ENCODE results near the gene GET4. TPM values are rescaled to one million over a fixed set of nuclear protein-coding genes. Genes with fewer than 3 reads are reported as not detected.
"Not testable (repeated sequence)": the region's sequence is repeated elsewhere in the genome, so short reads cannot be mapped to it uniquely, and the experiment has no call there.

Gene GET4
- polyA plus RNA-seq, 1 donor: 76.0 TPM

DNA sequence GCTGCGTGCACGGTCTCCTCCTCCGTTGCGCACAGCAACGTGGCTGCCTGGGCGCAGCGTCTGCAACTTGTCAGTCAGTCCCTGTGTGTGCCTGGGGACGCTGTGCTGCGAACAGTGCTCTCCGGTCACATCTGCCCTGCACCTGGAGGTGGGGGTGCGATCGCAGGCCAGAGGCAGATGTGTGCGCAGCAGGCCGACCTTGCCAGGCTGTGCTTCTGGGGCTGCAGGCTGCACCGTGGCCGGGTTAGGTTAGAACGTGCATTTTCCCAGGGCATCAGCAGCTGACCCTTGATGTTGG lies 8.2 kb upstream of the GET4 start:
- no CpG with 5 or more reads among the region's 17 CpGs for WGBS (ENCODE audit: insufficient coverage, low lambda C conversion rate)
- Histone ChIP-seq H3K27ac (ENCODE audit: low read length) (no peak overlapping the region), H3K9me3 (ENCODE audit: control insufficient read depth, low read depth, low read length) (peaks cover 3% of the 10 kb centered on the region), H3K4me3 (ENCODE audit: low read length) (no peak overlapping the region), H3K36me3 (ENCODE audit: control insufficient read depth, insufficient read depth, low read length) (peaks cover 76% of the 10 kb centered on the region), H3K27me3 (ENCODE audit: control insufficient read depth, insufficient read depth, low read length) (no peaks in the 10 kb centered on the region), H3K4me1 (ENCODE audit: control insufficient read depth, insufficient read depth, low read length) (no peaks in the 10 kb centered on the region)
- no peak for DNase-seq

DNA sequence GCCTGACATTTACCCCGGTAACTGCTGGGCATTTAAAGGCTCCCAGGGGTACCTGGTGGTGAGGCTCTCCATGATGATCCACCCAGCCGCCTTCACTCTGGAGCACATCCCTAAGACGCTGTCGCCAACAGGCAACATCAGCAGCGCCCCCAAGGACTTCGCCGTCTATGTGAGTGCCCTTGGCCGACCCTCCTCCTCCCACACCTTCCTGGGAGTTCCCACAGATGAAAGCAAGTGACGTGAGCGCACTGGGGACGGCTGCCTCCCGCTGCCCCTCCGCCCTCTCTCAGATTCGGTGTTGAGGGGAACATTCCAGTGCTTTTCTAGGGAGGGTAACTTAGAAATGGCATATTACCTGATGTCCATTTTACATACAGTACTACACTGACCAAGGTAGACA lies 7.0 kb upstream of the GET4 start:
- peaks cover 71% of the 10 kb centered on the region for H3K36me3 ChIP-seq (ENCODE audit: control insufficient read depth, insufficient read depth, low read length)
- WGBS (ENCODE audit: insufficient coverage, low lambda C conversion rate): 100% methylated on average over 1 of the region's 14 CpGs
- DNase-seq: no peak
- H3K4me1 ChIP-seq (ENCODE audit: control insufficient read depth, insufficient read depth, low read length): peaks cover 5% of the 10 kb centered on the region
- H3K27ac ChIP-seq (ENCODE audit: low read length): no peak overlapping the region
- no peaks in the 10 kb centered on the region for H3K27me3 ChIP-seq (ENCODE audit: control insufficient read depth, insufficient read depth, low read length)
- no peak overlapping the region for H3K4me3 ChIP-seq (ENCODE audit: low read length)
- H3K9me3 ChIP-seq (ENCODE audit: control insufficient read depth, low read depth, low read length): peaks cover 3% of the 10 kb centered on the region

GRCh38 chr7:871900-872537 lies 4.3 kb upstream of the GET4 start:
- Histone ChIP-seq H3K4me3 (ENCODE audit: low read length) (no peak overlapping the region), H3K4me1 (ENCODE audit: control insufficient read depth, insufficient read depth, low read length) (peaks cover 13% of the 10 kb centered on the region), H3K9me3 (ENCODE audit: control insufficient read depth, low read depth, low read length) (peaks cover 9% of the 10 kb centered on the region), H3K27me3 (ENCODE audit: control insufficient read depth, insufficient read depth, low read length) (no peaks in the 10 kb centered on the region), H3K27ac (ENCODE audit: low read length) (no peak overlapping the region), H3K36me3 (ENCODE audit: control insufficient read depth, insufficient read depth, low read length) (peaks cover 57% of the 10 kb centered on the region)
- DNase-seq: no peak
- no CpG with 5 or more reads among the region's 14 CpGs for WGBS (ENCODE audit: insufficient coverage, low lambda C conversion rate)

- H3K27ac ChIP-seq (ENCODE audit: low read length); DNase-seq; H3K4me3 ChIP-seq (ENCODE audit: low read length); H3K27me3 ChIP-seq (ENCODE audit: control insufficient read depth, insufficient read depth, low read length); H3K9me3 ChIP-seq (ENCODE audit: control insufficient read depth, low read depth, low read length): not testable (repeated sequence)
- no CpG with 5 or more reads among the region's 19 CpGs for WGBS (ENCODE audit: insufficient coverage, low lambda C conversion rate)
- H3K4me1 ChIP-seq (ENCODE audit: control insufficient read depth, insufficient read depth, low read length): peaks cover 13% of the 10 kb centered on the region
- H3K36me3 ChIP-seq (ENCODE audit: control insufficient read depth, insufficient read depth, low read length): peaks cover 51% of the 10 kb centered on the region
Observed at GRCh38 chr7:872685-873084, 3.7 kb upstream of the GET4 start.

GRCh38 chr7:873367-874002 lies 2.9 kb upstream of the GET4 start:
- WGBS (ENCODE audit: insufficient coverage, low lambda C conversion rate): no CpG with 5 or more reads among the region's 18 CpGs
- H3K36me3 ChIP-seq (ENCODE audit: control insufficient read depth, insufficient read depth, low read length): peaks cover 44% of the 10 kb centered on the region

GRCh38 chr7:874031-874749 lies 2.2 kb upstream of the GET4 start:
- peaks cover 42% of the 10 kb centered on the region for H3K36me3 ChIP-seq (ENCODE audit: control insufficient read depth, insufficient read depth, low read length)

More at GRCh38 chr7:873367-874002, 2.9 kb upstream of the GET4 start:
- H3K27me3 ChIP-seq (ENCODE audit: control insufficient read depth, insufficient read depth, low read length): no peaks in the 10 kb centered on the region
- DNase-seq: peak; percentile 88 to 89
- H3K4me3 ChIP-seq (ENCODE audit: low read length): no peak overlapping the region
- peak overlapping the region; percentile 1 for H3K27ac ChIP-seq (ENCODE audit: low read length)
- H3K4me1 ChIP-seq (ENCODE audit: control insufficient read depth, insufficient read depth, low read length): peaks cover 13% of the 10 kb centered on the region
- H3K9me3 ChIP-seq (ENCODE audit: control insufficient read depth, low read depth, low read length): peaks cover 6% of the 10 kb centered on the region

DNA sequence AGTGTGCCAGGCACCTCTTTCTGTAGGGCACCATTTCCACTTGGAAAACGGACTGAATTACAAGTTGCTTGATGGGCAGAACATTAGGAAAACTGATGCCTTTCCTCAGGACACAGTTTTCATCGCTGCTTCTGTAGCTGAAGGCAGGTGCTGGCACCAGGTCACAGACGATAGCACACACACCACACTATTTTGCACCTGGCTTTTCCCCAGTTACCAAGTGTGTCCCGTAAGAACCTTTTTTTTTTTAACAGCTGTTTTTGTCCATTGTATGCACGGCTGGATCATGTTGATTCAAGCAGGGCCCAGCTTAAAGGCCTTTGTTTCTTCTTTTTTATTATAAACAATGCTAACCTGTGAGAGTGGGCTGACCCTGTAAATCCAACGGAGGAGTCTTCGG lies 1.3 kb upstream of the GET4 start:
- H3K27me3 ChIP-seq (ENCODE audit: control insufficient read depth, insufficient read depth, low read length): no peaks in the 10 kb centered on the region
- H3K9me3 ChIP-seq (ENCODE audit: control insufficient read depth, low read depth, low read length): peaks cover 6% of the 10 kb centered on the region
- no CpG with 5 or more reads among the region's 7 CpGs for WGBS (ENCODE audit: insufficient coverage, low lambda C conversion rate)
- H3K4me3 ChIP-seq (ENCODE audit: low read length): no peak overlapping the region
- peaks cover 16% of the 10 kb centered on the region for H3K4me1 ChIP-seq (ENCODE audit: control insufficient read depth, insufficient read depth, low read length)
- H3K36me3 ChIP-seq (ENCODE audit: control insufficient read depth, insufficient read depth, low read length): peaks cover 36% of the 10 kb centered on the region
- H3K27ac ChIP-seq (ENCODE audit: low read length): no peak overlapping the region
- DNase-seq: no peak

More at GRCh38 chr7:874031-874749, 2.2 kb upstream of the GET4 start:
- Histone ChIP-seq H3K27me3 (ENCODE audit: control insufficient read depth, insufficient read depth, low read length) (no peaks in the 10 kb centered on the region), H3K9me3 (ENCODE audit: control insufficient read depth, low read depth, low read length) (peaks cover 6% of the 10 kb centered on the region), H3K4me3 (ENCODE audit: low read length) (no peak overlapping the region), H3K27ac (ENCODE audit: low read length) (peak overlapping the region; percentile 1), H3K4me1 (ENCODE audit: control insufficient read depth, insufficient read depth, low read length) (peaks cover 13% of the 10 kb centered on the region)
- 85% methylated on average over 3 of the region's 9 CpGs for WGBS (ENCODE audit: insufficient coverage, low lambda C conversion rate)
- no peak for DNase-seq

GRCh38 chr7:875476-876076 lies 778 bp upstream of the GET4 start:
- peaks cover 35% of the 10 kb centered on the region for H3K36me3 ChIP-seq (ENCODE audit: control insufficient read depth, insufficient read depth, low read length)
- no peak for DNase-seq
- no CpG with 5 or more reads among the region's 27 CpGs for WGBS (ENCODE audit: insufficient coverage, low lambda C conversion rate)

DNA sequence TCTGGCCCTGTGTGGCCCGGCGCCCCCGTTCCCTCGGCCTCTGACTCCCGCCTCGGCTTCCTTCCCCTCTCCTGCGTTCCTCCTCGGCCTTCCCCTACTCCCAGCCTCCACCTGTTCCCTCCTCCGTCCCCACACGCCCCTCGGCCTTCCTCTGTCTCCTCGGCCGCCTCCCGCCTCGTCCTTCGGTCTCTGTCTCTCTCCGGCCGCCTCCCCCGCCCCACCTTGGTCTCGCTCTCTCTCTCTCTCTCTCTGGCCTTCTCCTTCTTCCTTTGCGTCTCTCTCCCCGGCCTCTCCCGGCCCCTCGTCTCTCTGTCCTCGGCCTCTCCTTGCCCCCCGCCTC lies 588 bp downstream of the GET4 start:
- Histone ChIP-seq H3K27ac (ENCODE audit: low read length) (peak overlapping the region; percentile 96), H3K4me3 (ENCODE audit: low read length) (peak overlapping the region; percentile 96), H3K36me3 (ENCODE audit: control insufficient read depth, insufficient read depth, low read length) (peaks cover 30% of the 10 kb centered on the region), H3K27me3 (ENCODE audit: control insufficient read depth, insufficient read depth, low read length) (no peaks in the 10 kb centered on the region), H3K9me3 (ENCODE audit: control insufficient read depth, low read depth, low read length) (peaks cover 6% of the 10 kb centered on the region), H3K4me1 (ENCODE audit: control insufficient read depth, insufficient read depth, low read length) (peaks cover 16% of the 10 kb centered on the region)
- WGBS (ENCODE audit: insufficient coverage, low lambda C conversion rate): 4% methylated on average over 8 of the region's 26 CpGs
- DNase-seq: no peak

More at GRCh38 chr7:875476-876076, 778 bp upstream of the GET4 start:
- H3K27me3 ChIP-seq (ENCODE audit: control insufficient read depth, insufficient read depth, low read length): no peaks in the 10 kb centered on the region
- peak overlapping the region; percentile 51 for H3K4me3 ChIP-seq (ENCODE audit: low read length)
- H3K27ac ChIP-seq (ENCODE audit: low read length): peak overlapping the region; percentile 82
- peaks cover 16% of the 10 kb centered on the region for H3K4me1 ChIP-seq (ENCODE audit: control insufficient read depth, insufficient read depth, low read length)
- peaks cover 6% of the 10 kb centered on the region for H3K9me3 ChIP-seq (ENCODE audit: control insufficient read depth, low read depth, low read length)
